Left renal pelvis (tissue), 4 donors: ENCODE measurements around the gene TNFSF13. TPM values are rescaled to one million over a fixed set of nuclear protein-coding genes. Genes with fewer than 3 reads are reported as not detected.
A peak's percentile ranks its signal among the peaks of the same experiment; 100 is the strongest.
"Not testable (repeated sequence)": the region's sequence is repeated elsewhere in the genome, so short reads cannot be mapped to it uniquely, and the experiment has no call there.

Experiments
- DNase-seq, 4 donors: peaks; one replicate each; pipeline ENCODE4 v3.0.0-alpha.2; 2013; ENCODE audit warnings: low read depth in 4 of 4, low spot score in 3 of 4
- polyA plus RNA-seq, 4 donors: library from polyadenylated mRNA; unstranded; fragments of 120-200 nt; gene quantifications; one replicate each; pipeline ENCODE4 v1.2.1, GENCODE V29; 2013; ENCODE audit not compliant: insufficient read length in 4 of 4

Gene TNFSF13
- polyA plus RNA-seq, 4 donors: 7.1 to 15.7 (median 12.7) TPM

DNA sequence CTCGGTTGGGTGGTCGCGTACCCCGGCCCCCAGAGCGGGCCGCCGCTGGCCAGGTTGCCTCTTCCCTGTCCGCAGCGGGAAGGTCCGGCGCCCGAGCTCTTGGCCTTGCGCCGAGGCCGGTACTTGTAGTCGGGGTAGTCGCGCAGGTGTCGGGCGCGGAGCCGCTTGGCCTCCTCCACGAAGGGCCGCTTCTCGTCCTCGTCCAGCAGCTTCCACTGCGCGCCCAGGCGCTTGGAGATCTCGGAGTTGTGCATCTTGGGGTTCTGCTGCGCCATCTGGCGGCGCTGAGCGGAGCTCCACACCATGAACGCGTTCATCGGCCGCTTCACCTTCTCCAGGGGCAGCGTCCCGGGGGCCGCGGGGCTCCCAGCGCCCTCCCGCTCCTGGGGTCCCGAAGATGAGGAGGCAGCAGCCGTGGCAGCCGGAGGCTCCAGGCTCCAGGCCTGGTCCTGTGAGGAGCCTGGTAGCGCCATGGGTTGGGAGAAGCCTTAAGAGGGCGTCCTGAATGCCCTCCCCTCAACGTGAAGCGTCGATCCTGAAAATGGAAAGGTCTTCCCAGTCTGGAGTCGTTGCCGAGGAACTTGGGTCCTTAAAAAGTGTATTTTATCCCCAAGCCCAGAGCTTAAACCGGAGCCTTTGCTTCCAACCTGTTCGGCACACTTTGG lies 30.8 kb downstream of the TNFSF13 start:
- DNase-seq: peak; percentile 71 to 77 (median 73)

DNA sequence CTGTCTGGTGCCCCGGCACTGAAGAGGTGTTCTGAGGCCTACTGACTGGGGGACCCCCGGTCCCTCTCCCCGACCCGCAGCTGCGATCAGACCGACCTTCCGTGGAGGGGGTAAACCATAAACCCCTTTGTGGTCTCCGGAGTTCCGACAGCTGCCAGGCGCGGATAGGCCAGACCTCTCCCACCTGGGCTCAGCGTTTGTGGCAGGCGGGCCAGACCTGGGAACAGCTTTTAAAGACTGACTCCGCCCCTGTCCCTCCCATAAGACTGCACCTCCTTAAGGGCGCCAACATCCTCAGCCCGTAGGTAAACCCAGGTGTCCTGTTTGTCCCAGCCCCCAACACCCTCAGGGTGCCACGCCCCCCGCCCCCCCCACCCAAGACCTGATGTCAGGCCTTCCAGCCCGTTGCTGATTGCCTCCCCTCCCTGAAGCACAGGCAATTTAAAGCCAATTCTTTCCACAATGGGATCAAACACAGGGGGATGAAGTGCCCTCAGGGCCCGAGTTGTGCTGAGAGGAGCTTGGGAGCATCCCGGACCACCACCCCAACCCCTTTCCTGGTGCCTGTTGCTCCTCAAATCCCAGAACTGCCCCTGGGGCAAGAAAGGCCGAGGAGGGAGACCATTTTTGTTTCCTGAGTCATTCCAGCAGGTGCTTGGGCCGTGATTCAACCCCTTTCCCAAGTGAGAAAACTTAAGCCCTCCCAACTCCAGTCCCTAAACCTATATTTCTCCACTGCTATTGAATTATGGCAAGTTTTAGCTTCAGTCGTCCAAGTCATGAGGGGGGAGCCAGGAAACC lies 31.5 kb downstream of the TNFSF13 start, which contains the start of gene SOX15:
SOX15 (minus strand) TSS at position 204 of the 801 bp plus-strand sequence. CDS start 418 bp downstream, outside the sequence.
- no peak for DNase-seq

- DNase-seq: no peak
Measured at GRCh38 chr17:7590743-7591142, 32.2 kb downstream of the TNFSF13 start.

- no peak for DNase-seq
Measured at GRCh38 chr17:7591596-7591995, 33.0 kb downstream of the TNFSF13 start.

DNA sequence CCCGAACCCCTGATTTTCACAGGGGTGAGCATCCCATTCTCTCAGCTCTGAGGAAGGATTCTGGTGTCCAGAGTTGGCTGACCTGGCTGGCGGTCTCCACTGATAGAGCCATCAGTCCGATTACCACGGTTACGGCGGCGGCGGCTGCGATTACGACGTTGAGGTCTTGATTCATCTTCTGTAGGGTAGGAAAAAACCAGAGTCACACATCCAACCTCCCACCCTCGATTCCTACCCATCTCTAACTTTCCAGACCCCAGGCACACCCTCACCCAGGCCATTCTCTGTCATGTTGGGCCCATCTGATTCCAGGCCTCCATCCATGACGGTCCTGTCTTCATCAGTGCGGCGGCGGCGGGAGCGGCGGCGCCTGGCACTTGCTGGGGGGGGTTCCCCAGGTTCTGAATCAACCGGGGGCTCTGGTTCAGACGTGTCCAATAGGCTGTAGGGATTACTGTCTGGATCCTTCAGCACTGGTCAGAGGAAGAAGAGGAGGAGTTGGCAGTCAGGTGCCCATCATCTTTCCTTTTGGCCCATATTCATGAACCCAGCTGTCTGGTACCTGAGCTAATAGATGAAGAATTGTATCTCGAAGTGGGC lies 34.0 kb downstream of the TNFSF13 start:
- no peak for DNase-seq

DNA sequence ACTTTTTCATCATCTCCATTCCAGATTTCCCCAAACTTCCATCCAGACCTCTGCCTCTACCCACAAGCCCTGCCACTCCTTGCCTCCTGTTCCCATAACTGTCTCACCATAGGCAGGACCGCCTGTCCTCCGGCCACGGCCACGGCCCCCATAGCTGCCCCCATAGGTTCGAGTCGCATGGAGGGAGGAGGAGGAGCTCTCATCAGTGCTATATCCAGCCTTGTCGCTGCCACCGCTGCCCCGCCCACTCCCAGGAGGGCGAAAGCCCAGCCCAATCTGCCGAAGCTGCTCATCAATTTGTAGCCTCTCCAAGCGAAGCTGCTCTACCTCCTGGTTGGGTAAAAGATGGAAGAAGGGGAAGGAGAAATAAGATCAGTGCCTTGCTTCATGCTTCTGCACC lies 34.7 kb downstream of the TNFSF13 start:
- no peak for DNase-seq

GRCh38 chr17:7597561-7597960 lies 39.0 kb downstream of the TNFSF13 start:
- DNase-seq: not testable (repeated sequence)

GRCh38 chr17:7606280-7606679 lies 47.7 kb downstream of the TNFSF13 start:
- DNase-seq: no peak

- DNase-seq: no peak
Measured at GRCh38 chr17:7610641-7611040, 52.1 kb downstream of the TNFSF13 start.

Other genes starting within 250 kb of the TNFSF13 start
- gene GPS2, start 243.4 kb upstream of the TNFSF13 start, polyA plus RNA-seq: 100 to 1,000 TPM in 1 of 4 donors, 10 to 100 TPM in 3; 73.8 to 104 (median 90.1) TPM
- 10 to 100 TPM; 25.7 to 43.8 (median 27.8) TPM for gene NEURL4, start 229.4 kb upstream of the TNFSF13 start, polyA plus RNA-seq
- 10 to 100 TPM in 2 of 4 donors, 1 to 10 TPM in 2; 6.9 to 11.0 (median 8.8) TPM for gene ACAP1, start 222.2 kb upstream of the TNFSF13 start, polyA plus RNA-seq
- gene KCTD11, start 206.6 kb upstream of the TNFSF13 start, polyA plus RNA-seq: 10 to 100 TPM; 10.9 to 12.1 (median 11.6) TPM
- gene TMEM95, start 203.6 kb upstream of the TNFSF13 start, polyA plus RNA-seq: not detected
- 1 to 10 TPM in 3 of 4 donors, under 1 TPM in 1; 1.00 to 6.1 (median 5.2) TPM for gene TNK1, start 177.7 kb upstream of the TNFSF13 start, polyA plus RNA-seq
- gene PLSCR3, start 164.2 kb upstream of the TNFSF13 start, polyA plus RNA-seq: 10 to 100 TPM; 30.3 to 48.7 (median 39.6) TPM
- 10 to 100 TPM; 52.8 to 90.1 (median 80.5) TPM for gene TMEM256, start 154.7 kb upstream of the TNFSF13 start, polyA plus RNA-seq
- gene NLGN2, start 150.9 kb upstream of the TNFSF13 start, polyA plus RNA-seq: 10 to 100 TPM; 21.4 to 55.8 (median 32.8) TPM
- gene SPEM1, start 138.4 kb upstream of the TNFSF13 start, polyA plus RNA-seq: not detected
- gene SPEM2, start 133.1 kb upstream of the TNFSF13 start, polyA plus RNA-seq: under 1 TPM in 1 of 4 donors, not detected in 3; 0.18 TPM
- not detected for gene SPEM3, start 129.9 kb upstream of the TNFSF13 start, polyA plus RNA-seq
- gene TMEM102, start 123.3 kb upstream of the TNFSF13 start, polyA plus RNA-seq: 1 to 10 TPM; 1.1 to 4.8 (median 3.8) TPM
- gene FGF11, start 119.2 kb upstream of the TNFSF13 start, polyA plus RNA-seq: 10 to 100 TPM in 1 of 4 donors, 1 to 10 TPM in 3; 5.6 to 17.1 (median 8.5) TPM
- gene CHRNB1, start 113.7 kb upstream of the TNFSF13 start, polyA plus RNA-seq: 10 to 100 TPM in 2 of 4 donors, 1 to 10 TPM in 2; 9.0 to 15.1 (median 9.8) TPM
- gene ZBTB4, start 79.1 kb upstream of the TNFSF13 start, polyA plus RNA-seq: 10 to 100 TPM; 36.1 to 46.1 (median 43.4) TPM
- under 1 TPM in 2 of 4 donors, not detected in 2; 0.12 to 0.46 TPM for gene SLC35G6, start 77.3 kb upstream of the TNFSF13 start, polyA plus RNA-seq
- 100 to 1,000 TPM; 105 to 159 (median 123) TPM for gene POLR2A, start 74.4 kb upstream of the TNFSF13 start, polyA plus RNA-seq
- gene TNFSF12, start 9.7 kb upstream of the TNFSF13 start, polyA plus RNA-seq: 10 to 100 TPM; 20.3 to 43.5 (median 25.8) TPM
- 10 to 100 TPM; 57.4 to 83.0 (median 73.6) TPM for gene SENP3, start 3.2 kb downstream of the TNFSF13 start, polyA plus RNA-seq
- 10 to 100 TPM; 32.3 to 70.7 (median 54.9) TPM for gene CD68, start 20.9 kb downstream of the TNFSF13 start, polyA plus RNA-seq
- 100 to 1,000 TPM in 3 of 4 donors, 10 to 100 TPM in 1; 75.1 to 114 (median 112) TPM for gene MPDU1, start 25.1 kb downstream of the TNFSF13 start, polyA plus RNA-seq
- gene SOX15, start 31.3 kb downstream of the TNFSF13 start, polyA plus RNA-seq: 10 to 100 TPM in 1 of 4 donors, 1 to 10 TPM in 3; 2.5 to 10.5 (median 3.6) TPM
- 10 to 100 TPM; 42.8 to 55.0 (median 45.2) TPM for gene FXR2, start 56.1 kb downstream of the TNFSF13 start, polyA plus RNA-seq
- gene SAT2, start 69.1 kb downstream of the TNFSF13 start, polyA plus RNA-seq: 100 to 1,000 TPM in 3 of 4 donors, 10 to 100 TPM in 1; 86.6 to 152 (median 114) TPM
- gene SHBG, start 71.4 kb downstream of the TNFSF13 start, polyA plus RNA-seq: 1 to 10 TPM; 2.3 to 5.1 (median 4.0) TPM
- gene ATP1B2, start 92.2 kb downstream of the TNFSF13 start, polyA plus RNA-seq: 10 to 100 TPM; 18.3 to 27.3 (median 20.5) TPM
- 10 to 100 TPM; 45.1 to 75.9 (median 70.2) TPM for gene TP53, start 128.7 kb downstream of the TNFSF13 start, polyA plus RNA-seq
- 10 to 100 TPM in 3 of 4 donors, 1 to 10 TPM in 1; 9.0 to 17.0 (median 12.8) TPM for gene WRAP53, start 129.7 kb downstream of the TNFSF13 start, polyA plus RNA-seq
- gene EFNB3, start 146.5 kb downstream of the TNFSF13 start, polyA plus RNA-seq: 10 to 100 TPM; 19.8 to 32.6 (median 23.4) TPM
- under 1 TPM; 0.29 to 0.49 (median 0.38) TPM for gene DNAH2, start 159.0 kb downstream of the TNFSF13 start, polyA plus RNA-seq